Left hindlimb (tissue), 1 donor: Measurements from ENCODE around the gene GPR31.

Experiments used
- DNase-seq: peaks from one replicate; pipeline ENCODE4 v3.0.0-alpha.2; 2018

GPR31 gene

DNA sequence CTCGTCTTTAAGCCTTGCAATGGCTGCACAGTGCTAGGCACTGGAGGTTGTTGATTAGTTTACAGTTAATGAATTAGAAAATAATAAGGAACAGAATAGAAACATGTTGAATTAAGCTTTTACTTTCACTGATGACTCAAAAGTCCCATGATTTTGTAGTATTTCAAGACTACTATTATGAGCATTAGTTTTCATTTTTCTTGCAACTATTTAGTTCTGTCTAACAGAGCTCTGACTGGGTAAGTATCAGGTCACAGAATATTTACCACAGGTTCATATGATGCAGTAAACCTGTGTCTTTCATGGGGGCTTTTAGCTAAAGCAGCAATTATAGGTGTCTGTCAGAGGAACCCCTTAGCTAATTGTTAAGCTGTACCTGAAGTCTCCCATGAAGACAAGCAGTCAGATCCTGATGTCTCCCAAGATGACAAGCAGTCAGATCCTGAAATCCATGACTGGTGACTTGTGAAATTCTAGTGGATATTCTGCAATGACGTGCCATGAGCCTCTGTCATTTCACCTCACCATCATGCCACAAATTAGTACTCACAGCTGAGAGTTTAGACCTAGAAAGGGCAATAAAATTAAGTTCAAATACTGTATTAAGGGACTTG, 8.2 kb upstream of the GPR31 start:
- no peak for DNase-seq

DNA sequence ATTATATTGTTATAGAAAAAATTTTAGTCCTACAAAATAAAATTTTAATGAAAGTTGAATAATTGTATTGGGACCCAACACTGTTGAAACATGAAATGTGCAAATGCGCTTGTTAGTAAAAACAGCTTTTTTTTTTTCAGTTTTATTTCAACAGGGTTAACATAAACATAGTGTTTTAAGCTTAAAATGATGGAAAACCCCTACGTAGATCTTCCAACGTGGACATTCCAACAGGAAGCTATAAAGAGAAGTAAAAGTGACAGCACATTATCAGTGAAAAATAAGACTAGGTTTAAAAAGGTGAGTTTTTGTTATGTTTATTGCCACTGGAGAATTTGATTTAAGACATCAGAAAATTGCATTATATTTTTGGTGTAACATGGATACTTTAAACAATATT, 6.5 kb upstream of the GPR31 start:
- no peak for DNase-seq

DNA sequence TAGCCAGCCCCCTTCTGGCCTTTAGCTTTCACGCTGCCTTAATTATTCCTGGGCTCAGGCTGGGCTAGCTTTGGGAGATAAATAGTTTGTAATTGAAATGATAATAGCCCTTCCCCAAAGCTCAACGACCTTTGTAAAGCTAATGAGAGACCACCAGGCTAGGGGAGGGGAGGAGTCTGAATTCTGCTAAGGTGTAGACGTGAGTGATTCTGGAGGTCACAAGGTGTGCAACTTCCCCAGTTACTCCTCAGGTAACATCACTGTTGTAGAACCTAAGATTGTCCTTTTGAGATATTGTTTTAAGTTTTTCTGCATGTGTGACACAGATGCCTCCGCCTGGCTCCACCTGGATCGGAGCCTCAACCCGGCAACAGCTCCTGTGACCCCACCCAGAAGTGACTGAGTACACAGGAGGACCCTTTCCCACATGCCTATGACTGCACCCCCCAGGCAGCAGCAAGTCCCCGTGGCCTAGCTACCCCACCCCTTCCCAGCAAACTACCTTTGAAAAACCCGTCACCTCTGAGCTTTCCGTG, 5.8 kb upstream of the GPR31 start:
- DNase-seq, result no peak

DNA sequence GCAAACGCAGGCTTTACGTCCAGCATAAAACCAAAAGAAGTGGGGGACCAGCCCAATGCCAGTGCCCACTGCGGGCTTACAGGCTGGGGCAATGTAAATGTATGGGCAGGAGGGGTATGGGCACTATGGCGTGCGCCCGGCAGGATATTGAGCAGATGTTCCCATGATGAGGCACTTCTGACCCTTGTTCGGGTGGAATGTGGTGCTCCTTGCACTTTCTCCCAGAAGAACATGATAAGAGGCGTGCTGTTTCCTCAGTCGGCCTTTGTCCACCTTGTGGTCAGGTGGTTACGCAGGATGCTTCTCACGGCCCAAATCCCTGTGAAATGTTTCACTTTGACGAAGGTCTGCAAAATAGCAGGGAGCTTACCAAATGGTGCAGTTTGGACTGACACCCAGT, 4.8 kb upstream of the GPR31 start:
- DNase-seq, result no peak

DNA sequence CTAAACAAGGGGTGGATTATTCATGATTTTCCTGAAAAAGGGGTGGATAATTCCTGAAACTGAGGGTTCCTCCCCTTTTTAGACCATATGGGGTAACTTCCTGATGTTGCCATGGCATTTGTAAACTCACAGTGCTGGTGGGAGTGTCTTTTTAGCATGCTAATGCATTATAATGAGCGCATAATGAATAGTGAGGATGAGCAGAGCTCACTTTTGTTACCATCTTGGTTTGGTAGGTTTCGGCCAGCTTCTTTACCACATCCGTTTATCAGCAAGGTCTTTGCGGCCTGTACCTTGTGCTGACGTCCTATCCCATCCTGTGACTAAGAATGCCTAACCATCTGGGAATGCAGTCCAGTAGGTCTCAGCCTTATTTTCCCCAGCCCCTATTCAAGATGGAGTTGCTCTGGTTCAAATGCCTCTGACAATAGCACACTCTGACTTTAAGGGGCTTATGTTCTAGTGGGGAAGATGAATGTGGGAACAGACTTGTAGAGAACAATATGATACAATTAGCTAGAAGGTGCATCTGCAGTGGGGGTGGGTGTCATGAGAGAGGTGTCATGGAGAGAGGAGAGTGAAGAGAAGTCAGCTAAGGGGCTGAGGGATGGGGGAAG, 4.2 kb upstream of the GPR31 start:
- DNase-seq, result no peak

DNA sequence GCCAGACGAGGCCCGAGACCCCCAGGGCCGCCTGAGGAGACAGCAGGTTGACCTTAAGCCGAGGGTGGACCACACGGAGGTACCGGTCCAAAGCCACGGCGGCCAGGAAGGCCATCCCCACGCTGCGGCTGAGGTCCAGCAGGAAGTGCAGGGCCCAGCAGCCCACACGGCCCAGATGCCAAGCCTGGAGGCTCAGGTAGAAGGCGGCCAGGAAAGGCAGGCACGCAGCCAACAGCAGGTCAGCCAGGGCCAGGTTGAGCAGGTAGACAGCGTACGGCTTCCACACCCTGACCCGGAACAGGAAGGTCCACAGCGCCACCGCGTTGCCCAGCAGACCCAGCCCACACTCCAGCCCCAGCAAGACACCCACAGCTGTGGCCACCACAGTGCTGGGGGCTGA, 366 bp downstream of the GPR31 start:
- no peak for DNase-seq

DNA sequence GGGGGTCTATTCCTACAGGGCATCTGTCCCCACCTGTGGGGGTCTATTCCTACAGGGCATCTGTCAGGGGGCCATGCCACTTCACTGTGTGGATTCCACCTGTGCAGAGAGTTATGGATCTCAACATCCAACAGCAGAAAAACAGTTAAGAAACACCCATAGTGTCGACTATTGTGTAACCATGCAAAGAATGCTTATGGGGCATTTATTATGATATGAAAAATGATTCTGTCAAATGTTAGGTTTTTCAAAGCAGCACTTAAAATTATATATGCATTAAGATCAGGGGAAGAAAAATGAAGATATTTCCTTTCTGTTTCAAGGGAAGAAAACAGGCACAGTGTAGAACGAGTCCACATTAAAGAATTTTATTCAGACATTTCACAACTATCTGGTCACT, 2.9 kb downstream of the GPR31 start:
- DNase-seq, result no peak

DNA sequence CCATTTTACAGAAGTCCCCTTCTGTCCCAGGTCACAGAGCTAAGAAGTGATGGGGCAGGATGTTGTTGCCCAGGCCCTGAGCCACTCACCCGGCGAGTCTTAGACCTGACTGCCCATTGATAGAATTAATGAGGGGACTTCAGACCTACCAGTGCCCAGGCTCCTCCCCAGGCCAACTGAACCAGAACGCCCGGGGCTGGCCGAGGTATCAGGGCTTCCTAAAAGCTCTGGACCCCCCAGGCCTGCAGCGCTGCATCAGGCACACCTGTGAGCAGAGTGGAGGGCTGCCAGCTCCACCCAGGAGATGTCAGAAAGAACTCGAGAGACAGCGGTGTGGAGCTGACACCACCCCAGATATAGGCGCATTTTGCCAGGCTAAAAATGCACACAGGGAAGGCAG, 3.5 kb downstream of the GPR31 start:
- DNase-seq, result no peak

DNA sequence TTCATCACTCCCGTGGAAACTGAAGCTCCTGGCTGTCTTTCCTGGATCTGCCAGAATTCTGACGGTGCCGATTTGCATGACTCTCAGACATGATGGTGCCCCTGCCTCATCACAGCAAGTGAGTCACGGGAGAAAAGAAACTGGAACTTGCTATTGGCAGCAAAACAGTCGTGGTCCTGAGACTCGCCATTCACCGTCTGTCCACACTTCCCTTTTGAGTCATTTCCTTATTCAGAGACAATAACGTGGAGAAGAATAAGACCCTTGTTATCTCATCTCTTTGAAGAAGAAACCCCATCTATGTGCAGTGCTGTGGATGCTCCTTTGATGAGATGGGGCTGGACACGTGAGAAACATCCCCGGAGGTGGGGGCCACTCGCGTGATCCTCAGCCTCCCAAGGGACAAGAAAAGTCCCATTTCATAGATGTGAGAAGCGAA, 4.2 kb downstream of the GPR31 start:
- DNase-seq, result no peak

DNA sequence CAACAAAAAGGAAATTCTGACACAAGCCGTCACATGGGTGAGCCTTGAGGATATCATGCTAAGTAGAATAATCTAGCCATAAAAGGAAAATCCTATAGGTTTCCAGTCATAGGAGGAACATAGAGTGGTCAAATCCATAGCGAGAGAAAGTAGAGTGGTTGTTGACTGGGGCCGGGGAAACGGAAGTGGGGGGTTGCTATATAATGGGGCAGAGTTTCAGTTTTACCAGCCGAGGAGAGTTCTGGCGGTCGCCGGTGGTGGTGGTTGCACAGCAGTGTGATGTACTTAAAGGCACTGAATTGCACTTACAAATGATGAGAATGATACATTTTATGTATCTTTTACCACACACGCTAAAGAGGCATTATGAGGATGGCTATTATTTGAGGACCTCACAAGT, 4.9 kb downstream of the GPR31 start:
- DNase-seq, result no peak

DNA sequence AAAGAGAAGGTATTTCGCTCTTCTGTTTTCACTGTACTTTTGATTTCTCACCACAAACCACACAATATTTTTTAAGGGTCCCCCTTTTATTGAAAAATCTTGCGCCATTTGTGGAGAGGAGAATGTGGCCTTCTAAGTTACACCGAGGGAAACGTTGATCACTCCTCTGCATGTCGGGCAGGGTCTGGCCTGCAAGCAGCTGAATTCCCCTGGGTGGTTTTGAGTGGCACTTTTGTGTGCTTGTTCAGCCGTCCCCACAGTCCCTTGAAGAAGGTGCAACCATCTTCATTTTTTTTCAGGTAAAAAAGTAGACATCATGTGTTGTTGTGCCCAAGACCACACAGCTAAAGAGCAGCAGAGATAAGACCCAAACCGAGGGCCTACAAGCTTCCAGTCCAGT, 6.1 kb downstream of the GPR31 start:
- DNase-seq, result no peak

DNA sequence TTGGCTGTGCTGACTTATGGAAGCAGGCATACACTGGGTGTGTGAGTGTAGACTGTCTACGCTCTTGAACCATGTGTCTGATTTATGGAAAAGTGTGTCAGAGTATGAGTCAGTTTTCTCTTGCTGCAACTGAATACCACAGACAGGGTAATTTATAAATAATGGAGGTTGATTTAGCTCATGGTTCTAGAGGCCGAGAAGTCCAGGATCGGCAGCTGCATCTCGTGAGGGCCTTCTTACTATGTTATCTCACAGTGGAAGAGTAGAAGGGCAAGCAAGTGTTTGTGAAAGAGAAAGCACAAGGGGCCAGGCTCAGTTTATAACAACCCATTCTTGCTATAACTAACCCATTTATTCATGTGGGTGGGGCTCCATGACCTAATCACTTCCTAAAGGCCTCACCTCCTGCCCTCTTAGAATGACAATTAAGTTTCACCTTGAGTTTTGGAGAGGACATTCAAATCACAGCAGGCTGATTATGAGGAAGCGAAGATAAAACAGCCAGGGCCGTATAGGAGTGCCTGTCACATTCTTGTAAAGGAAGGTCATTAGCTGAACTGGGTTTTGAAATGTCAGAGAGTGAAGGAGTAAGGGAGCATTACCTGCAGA, 6.7 kb downstream of the GPR31 start:
- DNase-seq, result no peak

DNA sequence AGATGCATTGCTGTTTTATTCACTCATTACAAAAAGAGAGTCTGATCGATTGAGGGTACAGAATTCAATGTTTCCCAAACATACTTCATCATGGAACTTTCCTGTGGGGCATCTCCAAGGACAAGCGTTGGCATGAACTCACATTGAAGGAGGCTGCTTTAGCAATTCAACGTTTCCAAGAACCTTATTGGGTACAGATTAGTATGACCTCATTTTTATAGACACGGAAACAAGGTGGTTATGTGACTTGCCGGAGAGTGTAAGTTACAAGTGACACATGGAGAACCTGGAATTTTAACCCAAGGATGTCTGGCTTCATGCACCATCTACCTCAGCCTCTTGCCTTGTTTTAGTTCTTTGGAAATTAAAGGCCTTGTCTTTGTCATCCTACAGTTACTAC, 8.8 kb downstream of the GPR31 start:
- no peak for DNase-seq

DNA sequence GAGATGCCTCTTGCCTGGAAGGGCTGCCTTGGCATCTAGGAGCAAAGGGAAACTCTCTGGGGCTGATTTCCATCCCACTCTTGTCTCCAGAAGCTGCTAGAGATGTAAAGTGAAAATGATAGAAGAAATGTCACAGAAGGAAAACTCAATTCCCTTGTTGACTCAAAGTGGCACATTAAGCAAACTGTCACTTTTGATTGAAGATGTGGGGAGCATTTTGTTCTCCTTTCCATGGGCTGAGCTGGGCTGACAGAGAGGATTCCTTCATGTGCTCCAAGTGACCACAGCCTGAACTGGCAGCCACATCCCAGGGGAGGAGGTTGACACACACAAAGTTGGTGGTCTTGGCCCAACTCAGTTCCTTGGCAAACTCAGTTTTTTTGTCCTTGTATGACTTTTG, 9.8 kb downstream of the GPR31 start:
- DNase-seq, result no peak

DNA sequence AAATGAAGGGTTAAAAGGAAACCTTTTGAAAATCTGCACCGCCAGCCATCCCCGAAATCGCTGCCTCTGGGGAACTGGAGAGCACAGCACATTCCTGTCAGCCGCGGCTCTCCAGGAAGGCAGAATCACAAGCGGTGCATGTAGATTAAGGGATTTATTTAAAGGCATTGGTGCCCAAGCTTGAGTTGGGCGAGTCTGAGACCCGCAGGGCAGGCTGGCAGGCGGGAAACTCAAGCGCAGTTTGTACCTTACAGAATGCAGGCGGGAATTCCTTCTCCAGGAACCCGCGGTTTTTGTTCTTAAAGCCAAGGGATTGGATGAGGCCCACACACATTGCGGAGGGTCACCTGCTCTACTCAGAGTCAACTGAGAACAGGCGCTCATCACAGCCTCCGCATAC, 10.8 kb downstream of the GPR31 start:
- no peak for DNase-seq

DNA sequence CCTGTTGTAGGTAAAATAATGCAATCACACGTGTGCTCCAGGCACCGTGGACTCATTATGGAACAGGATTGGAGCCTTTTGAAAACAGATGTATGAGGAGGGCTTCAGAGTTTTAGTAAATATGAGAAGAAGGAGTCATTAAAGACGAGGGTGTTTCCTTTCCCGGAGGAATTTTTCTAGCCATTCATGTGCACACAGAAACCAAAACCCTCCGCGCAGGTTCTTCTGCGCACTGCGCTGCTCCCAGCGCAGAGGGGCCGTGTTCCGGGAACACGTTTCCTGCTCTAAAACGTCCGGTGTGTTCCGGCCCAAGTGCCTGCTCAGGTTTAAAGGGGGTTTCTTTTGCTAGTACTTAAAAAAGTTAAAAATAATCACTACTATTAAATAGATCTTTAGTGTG, 11.6 kb downstream of the GPR31 start:
- no peak for DNase-seq

DNA sequence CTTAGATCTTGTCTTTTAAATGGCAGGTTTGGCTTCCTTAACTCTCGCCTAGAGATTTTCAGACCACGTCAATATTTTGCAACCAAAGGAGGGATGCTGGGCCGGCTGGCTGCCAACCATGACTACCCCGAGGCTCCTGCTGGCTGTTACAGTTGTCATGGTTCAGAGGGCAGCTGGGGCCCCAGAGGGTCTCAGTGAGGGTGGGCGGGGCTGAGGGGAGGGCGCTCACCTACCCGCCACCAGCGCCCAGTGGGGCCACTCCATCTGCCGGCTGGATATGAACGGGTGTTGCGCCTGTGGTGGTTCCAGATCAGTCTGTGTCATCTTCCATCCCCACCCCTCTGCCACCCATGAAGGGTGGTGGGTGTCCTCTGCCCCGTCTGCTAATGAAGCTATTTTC, 12.3 kb downstream of the GPR31 start:
- DNase-seq, result no peak

DNA sequence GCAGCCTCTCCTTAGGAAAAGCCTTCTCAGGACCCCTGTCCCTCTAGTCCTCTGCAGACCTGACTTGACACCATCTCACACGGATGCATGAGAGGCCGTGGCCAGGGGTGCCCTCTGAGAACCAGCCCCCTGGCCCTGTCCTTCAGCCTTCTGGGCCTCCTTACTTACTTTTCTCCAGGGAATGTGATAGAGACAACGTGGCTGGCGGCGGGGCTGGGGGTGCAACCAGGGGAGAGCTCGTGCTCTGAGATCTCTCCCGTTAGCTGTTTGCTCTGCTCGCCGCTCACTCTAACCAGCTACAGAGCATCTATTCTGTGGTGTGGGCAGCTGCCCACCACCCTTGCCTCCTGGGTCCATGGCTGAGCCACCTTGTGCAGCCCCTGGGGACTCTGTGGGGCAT, 14.7 kb downstream of the GPR31 start:
- DNase-seq, result no peak

DNA sequence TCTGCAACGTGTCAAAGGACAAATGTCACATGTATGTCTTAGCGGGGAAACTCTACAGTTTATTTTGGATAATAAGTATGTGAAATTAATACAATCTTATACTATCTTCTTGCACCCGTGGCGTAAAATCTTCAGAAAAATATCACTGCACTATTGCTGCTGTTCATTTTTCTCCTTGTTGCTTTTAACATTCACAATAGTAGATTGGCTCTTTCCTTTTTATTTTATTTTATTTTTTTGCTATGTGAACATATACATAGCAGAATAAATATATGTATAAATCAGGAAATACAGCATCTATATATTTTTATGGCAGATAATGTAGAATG, 15.4 kb downstream of the GPR31 start:
- no peak for DNase-seq

DNA sequence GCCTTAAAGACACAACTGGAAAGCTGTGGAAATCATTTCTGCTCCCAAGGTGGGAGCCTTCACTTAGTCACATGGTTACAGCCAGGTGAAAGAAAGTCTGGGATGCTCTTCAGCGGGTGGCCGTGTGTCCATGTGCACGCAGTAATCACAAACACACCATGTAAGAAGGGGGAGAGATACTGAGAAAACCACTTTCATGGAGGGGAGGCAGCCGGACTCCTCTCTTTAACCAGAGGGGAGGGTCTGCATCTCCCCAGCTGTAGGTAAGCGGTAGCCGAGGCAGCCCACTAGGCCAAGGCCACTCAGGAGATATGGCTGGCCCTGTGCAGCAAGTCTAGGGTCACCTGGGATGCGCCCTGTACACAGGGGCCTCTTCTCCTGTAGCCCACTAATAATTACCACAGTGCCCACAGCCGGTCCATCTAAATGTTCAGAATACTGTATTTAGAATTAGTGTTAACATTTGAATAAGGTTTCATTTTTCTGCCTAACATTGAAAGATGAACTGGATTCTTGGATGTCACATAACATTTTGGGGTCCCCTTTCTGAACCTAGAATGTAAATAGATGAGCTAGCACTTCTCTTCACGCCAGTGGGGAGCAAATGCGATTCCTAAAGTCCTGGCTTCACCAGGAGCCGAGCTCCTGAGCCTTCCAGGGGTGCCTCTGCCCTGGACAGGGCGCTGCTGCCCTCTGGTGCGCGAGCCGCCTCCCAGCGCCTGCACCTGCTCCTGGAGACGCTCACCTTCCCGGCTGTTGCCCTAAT, 15.9 kb downstream of the GPR31 start:
- DNase-seq, result no peak

DNA sequence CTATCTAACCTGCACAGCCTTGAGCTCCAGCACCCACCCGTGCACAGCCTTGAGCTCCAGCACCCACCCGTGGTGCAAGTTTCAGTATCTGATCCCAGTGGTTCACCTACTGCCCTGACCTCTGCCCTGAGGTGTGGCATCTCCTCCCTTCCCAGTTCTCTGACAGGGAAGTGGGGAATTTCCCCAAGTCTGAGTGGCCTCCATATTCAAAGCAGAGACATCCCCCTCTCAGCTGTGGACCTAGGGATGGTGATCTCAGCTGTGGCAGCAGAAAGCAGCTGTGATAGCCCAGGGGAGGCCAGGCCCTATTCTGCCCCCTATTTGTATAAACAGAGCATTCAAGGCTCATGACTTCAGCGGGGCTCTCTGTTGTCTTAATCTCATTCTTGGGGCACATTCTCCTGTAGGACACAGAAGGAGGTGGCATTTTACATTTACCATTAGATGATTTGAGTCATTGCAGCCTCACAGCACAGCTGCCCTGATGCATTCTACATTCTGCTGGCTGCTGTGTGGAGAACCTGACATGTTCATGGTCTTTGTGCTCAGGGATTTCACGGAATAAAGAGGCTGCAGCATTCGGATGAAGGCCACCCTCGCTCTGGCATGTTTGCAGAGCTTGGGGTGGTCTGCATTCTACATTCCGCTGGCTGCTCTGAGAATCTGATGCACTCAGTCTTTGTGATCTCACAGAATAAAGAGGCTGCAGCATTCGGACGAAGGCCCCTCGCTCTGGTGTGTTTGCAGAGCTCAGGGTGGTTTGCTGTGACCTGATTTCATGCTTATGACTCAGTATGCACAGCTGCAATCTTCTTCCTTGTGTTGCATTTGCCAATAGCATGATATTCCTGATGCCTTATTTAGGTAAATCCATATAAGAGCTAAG, 16.9 kb downstream of the GPR31 start:
- DNase-seq, result no peak

DNA sequence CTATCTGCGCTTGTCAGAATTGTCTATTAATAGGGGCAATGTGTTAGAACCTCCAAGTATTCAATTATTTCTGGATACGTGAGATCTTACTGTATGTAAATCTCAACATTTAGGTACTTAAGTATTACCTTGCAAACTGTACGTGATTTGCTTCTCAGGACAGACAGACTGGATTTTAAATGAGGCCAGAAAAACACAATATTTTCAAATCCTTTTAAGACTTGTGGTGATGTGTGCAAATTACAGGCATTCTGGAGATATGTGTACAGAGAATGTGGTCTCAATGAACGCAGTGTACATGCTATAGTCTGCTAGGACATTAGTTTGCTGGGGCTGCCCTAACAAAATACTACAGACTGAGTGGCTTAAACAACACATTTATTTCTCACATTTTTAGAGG, 18.0 kb downstream of the GPR31 start:
- DNase-seq, result no peak

DNA sequence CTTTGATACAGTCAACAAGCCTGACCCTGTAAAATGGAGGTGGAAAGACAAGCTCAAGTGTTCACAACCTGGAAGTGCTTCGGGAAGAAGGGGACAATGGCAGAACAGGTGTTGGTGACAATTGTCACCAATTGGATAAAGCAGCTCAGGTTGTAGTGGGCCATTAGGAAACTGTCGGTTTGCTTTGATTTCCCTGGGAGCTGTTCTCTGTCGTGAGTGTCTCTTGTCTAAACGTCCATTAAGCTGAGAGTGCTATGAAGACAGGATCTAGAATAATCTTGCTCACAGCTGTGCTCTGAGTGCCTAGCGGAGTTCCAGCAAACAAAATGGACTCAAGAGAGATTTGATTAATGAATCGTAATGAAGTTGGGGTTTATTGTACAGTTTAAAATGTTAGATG, 19.9 kb downstream of the GPR31 start:
- DNase-seq, result no peak
